ENCODE measurements around the gene OR6K6. TPM values are rescaled to one million over a fixed set of nuclear protein-coding genes. Genes with fewer than 3 reads are reported as not detected.

OR6K6 gene
- polyA plus RNA-seq, 1 donor (not counting 4 experiments of a cell fraction or from before 2014, with no cell fraction given): not detected

- FAIRE-seq: no peak
- Histone ChIP-seq H3K4me1 (ENCODE audit: control insufficient read depth, extremely low read depth, insufficient read depth, low read length) (no peaks in the 10 kb centered on the region), H2AFZ (ENCODE audit: control insufficient read depth, low read length) (no peak overlapping the region), H4K20me1 (ENCODE audit: control insufficient read depth, extremely low read depth, insufficient read depth, low read length) (no peaks in the 10 kb centered on the region), H3K27ac (ENCODE audit: control insufficient read depth, insufficient read depth, low read length) (no peak overlapping the region), H3K4me3 (ENCODE audit: control insufficient read depth in 2 of 3, extremely low read depth in 1 of 3, insufficient read depth in 2 of 3, low read depth in 1 of 3, low read length in 3 of 3) (no peak overlapping the region), H3K9ac (ENCODE audit: control insufficient read depth, extremely low read depth, insufficient read depth, low read length) (no peak overlapping the region), H3K27me3 (ENCODE audit: control insufficient read depth, extremely low read depth, insufficient read depth, low read length) (no peaks in the 10 kb centered on the region), H3K79me2 (ENCODE audit: control insufficient read depth, insufficient read depth, low read length) (no peaks in the 10 kb centered on the region), H3K9me1 (ENCODE audit: control insufficient read depth, extremely low read depth, insufficient read depth, low read length) (no peaks in the 10 kb centered on the region), H3K4me2 (ENCODE audit: control insufficient read depth, extremely low read depth, insufficient read depth, low read depth, low read length) (no peak overlapping the region), H3K9me3 (ENCODE audit: control insufficient read depth, low read depth, low read length) (no peaks in the 10 kb centered on the region), H3K36me3 (ENCODE audit: control insufficient read depth in 2 of 2, extremely low read depth in 1 of 2, insufficient read depth in 2 of 2, low read length in 2 of 2) (no peaks in the 10 kb centered on the region)
- no peak for DNase-seq (ENCODE audit: low read depth, low spot score)
- dilution Hi-C loops (cut with MboI; ENCODE audit: extremely low pct_ligation_motif_present, low sequenced_read_pairs): no loop called here
- TF ChIP-seq EZH2 (IDR thresholded peaks at IDR 0.05; ENCODE audit: low read length) (no peak), CTCF (optimal IDR thresholded peaks at IDR 0.05 in 1 of 3, IDR thresholded peaks at IDR 0.05 in 1 of 3, conservative IDR thresholded peaks at IDR 0.05 in 1 of 3; ENCODE audit: extremely low read depth in 1 of 3, insufficient read depth in 2 of 3, low read length in 3 of 3) (no peak)
Observed at GRCh38 chr1:158724442-158724841, 30.1 kb upstream of the OR6K6 start.

- no peaks in the 10 kb centered on the region for H3K27me3 ChIP-seq (ENCODE audit: control insufficient read depth, extremely low read depth, insufficient read depth, low read length)
- H3K9me1 ChIP-seq (ENCODE audit: control insufficient read depth, extremely low read depth, insufficient read depth, low read length): no peaks in the 10 kb centered on the region
- FAIRE-seq: no peak
- TF ChIP-seq EZH2 (IDR thresholded peaks at IDR 0.05; ENCODE audit: low read length): no peak
- TF ChIP-seq CTCF (optimal IDR thresholded peaks at IDR 0.05 in 1 of 3, IDR thresholded peaks at IDR 0.05 in 1 of 3, conservative IDR thresholded peaks at IDR 0.05 in 1 of 3; ENCODE audit: extremely low read depth in 1 of 3, insufficient read depth in 2 of 3, low read length in 3 of 3): no peak
- H3K27ac ChIP-seq (ENCODE audit: control insufficient read depth, insufficient read depth, low read length): no peak overlapping the region
- no peak overlapping the region for H3K4me3 ChIP-seq (ENCODE audit: control insufficient read depth in 2 of 3, extremely low read depth in 1 of 3, insufficient read depth in 2 of 3, low read depth in 1 of 3, low read length in 3 of 3)
- H3K4me1 ChIP-seq (ENCODE audit: control insufficient read depth, extremely low read depth, insufficient read depth, low read length): no peaks in the 10 kb centered on the region
- H4K20me1 ChIP-seq (ENCODE audit: control insufficient read depth, extremely low read depth, insufficient read depth, low read length): no peaks in the 10 kb centered on the region
- H3K9ac ChIP-seq (ENCODE audit: control insufficient read depth, extremely low read depth, insufficient read depth, low read length): no peak overlapping the region
- no peaks in the 10 kb centered on the region for H3K79me2 ChIP-seq (ENCODE audit: control insufficient read depth, insufficient read depth, low read length)
- no peak for DNase-seq (ENCODE audit: low read depth, low spot score)
- H3K9me3 ChIP-seq (ENCODE audit: control insufficient read depth, low read depth, low read length): no peaks in the 10 kb centered on the region
- no peak overlapping the region for H3K4me2 ChIP-seq (ENCODE audit: control insufficient read depth, extremely low read depth, insufficient read depth, low read depth, low read length)
- dilution Hi-C loops (cut with MboI; ENCODE audit: extremely low pct_ligation_motif_present, low sequenced_read_pairs): no loop called here
- no peaks in the 10 kb centered on the region for H3K36me3 ChIP-seq (ENCODE audit: control insufficient read depth in 2 of 2, extremely low read depth in 1 of 2, insufficient read depth in 2 of 2, low read length in 2 of 2)
- no peak overlapping the region for H2AFZ ChIP-seq (ENCODE audit: control insufficient read depth, low read length)
Observed at GRCh38 chr1:158728510-158729225, 25.9 kb upstream of the OR6K6 start.
